Esophagus muscularis mucosa (tissue), 4 donors: ENCODE measurements around the gene SERPINA10. TPM values are rescaled to one million over a fixed set of nuclear protein-coding genes. Genes with fewer than 3 reads are reported as not detected.
A peak's percentile ranks its signal among the peaks of the same experiment; 100 is the strongest.

ENCODE experiments used
- DNase-seq: peaks from one replicate; pipeline ENCODE4 v3.0.0-alpha.2; 2017; ENCODE audit errors: extremely low spot score
- H3K27ac ChIP-seq, 4 donors: fragments of 200-600 bp; sonication (generic); replicated peaks in 1 of 4; 1 replicate in 3 of 4; 2 replicates in 1 of 4; pipeline ENCODE4 v1.5.1; 2016 to 2019; ENCODE audit warnings: mild to moderate bottlenecking in 1 of 4
- H3K27me3 ChIP-seq, 4 donors: fragments of 200-600 bp; sonication (generic); one replicate each; pipeline versions ENCODE4 v1.5.1 to v1.6.0; 2016 to 2019
- H3K36me3 ChIP-seq, 4 donors: fragments of 200-600 bp; sonication (generic); one replicate each; pipeline ENCODE4 v1.5.1; 2016 to 2019
- H3K4me1 ChIP-seq, 4 donors: fragments of 200-600 bp; sonication (generic); one replicate each; pipeline ENCODE4 v1.5.1; 2016 to 2019
- H3K4me3 ChIP-seq, 4 donors: fragments of 200-600 bp; sonication (generic); 1 replicate in 2 of 4; 2 replicates in 2 of 4; pipeline ENCODE4 v1.5.1; 2016 to 2019; ENCODE audit warnings: mild to moderate bottlenecking in 4 of 4, moderate library complexity in 1 of 4
- H3K9me3 ChIP-seq, 4 donors: fragments of 200-600 bp; sonication (generic); 1 replicate in 3 of 4; 2 replicates in 1 of 4; pipeline ENCODE4 v1.5.1; 2016 to 2019
- EP300 ChIP-seq: sonication (generic); formaldehyde crosslinking; IDR thresholded peaks from one replicate; pipeline ENCODE4 v1.6.1; 2017; ENCODE audit warnings: antibody characterized with exemption
- POLR2A ChIP-seq: fragments of 450-650 bp; IDR thresholded peaks from one replicate; pipeline ENCODE4 v1.6.1; 2017; ENCODE audit warnings: antibody characterized with exemption, moderate library complexity, mild to moderate bottlenecking, low read depth
- POLR2AphosphoS5 ChIP-seq, 2 donors: sonication (generic); formaldehyde crosslinking; IDR thresholded peaks; one replicate each; pipeline ENCODE4 v1.6.1; 2017; ENCODE audit warnings: antibody characterized with exemption in 2 of 2
- WGBS: methylation state at CpG from one replicate; pipeline ENCODE4 v1.1.5; 2018; 5-methylcytosine and 5-hydroxymethylcytosine counted together
- intact Hi-C: fragments of 100-400 bp; cut with DNase I; formaldehyde crosslinking; loops from one replicate; pipeline ENCODE4 v1.15.1; 2023
- total RNA-seq, 4 donors: library from RNA; depleted of rRNA; stranded (reverse); fragments of >200 nt; gene quantifications; one replicate each; pipeline versions ENCODE4 v1.1.0 to v1.2.1, GENCODE V29; 2016
- TF ChIP-seq, protein P1 (sequence below), 3 experiments: fragments of 200-600 bp in 2 of 3; fragments of 450-650 bp in 1 of 3; sonication (generic) in 2 of 3; IDR thresholded peaks; one replicate each; pipeline ENCODE4 v1.5.1; 2017 to 2019; ENCODE audit warnings: antibody characterized with exemption in 3 of 3, mild to moderate bottlenecking in 2 of 3, moderate library complexity in 1 of 3

The SERPINA10 gene
- total RNA-seq, 4 donors from 2014 or later: not detected

GRCh38 chr14:94338023-94338422 lies 45.0 kb upstream of the SERPINA10 start:
- Histone ChIP-seq H3K27me3 (no peaks in the 10 kb centered on the region), H3K4me3 (no peak overlapping the region), H3K9me3 (no peaks in the 10 kb centered on the region), H3K36me3 (no peaks in the 10 kb centered on the region), H3K4me1 (peaks cover 11 to 17% (median 16%) of the 10 kb centered on the region in 4 donors), H3K27ac (no peak overlapping the region)
- 79% methylated on average over 2 of the region's 2 CpGs for WGBS
- TF ChIP-seq EP300 (no peak), POLR2AphosphoS5 (IDR thresholded peaks at IDR 0.05) (no peak), POLR2A (no peak)
- TF ChIP-seq, protein P1, sequence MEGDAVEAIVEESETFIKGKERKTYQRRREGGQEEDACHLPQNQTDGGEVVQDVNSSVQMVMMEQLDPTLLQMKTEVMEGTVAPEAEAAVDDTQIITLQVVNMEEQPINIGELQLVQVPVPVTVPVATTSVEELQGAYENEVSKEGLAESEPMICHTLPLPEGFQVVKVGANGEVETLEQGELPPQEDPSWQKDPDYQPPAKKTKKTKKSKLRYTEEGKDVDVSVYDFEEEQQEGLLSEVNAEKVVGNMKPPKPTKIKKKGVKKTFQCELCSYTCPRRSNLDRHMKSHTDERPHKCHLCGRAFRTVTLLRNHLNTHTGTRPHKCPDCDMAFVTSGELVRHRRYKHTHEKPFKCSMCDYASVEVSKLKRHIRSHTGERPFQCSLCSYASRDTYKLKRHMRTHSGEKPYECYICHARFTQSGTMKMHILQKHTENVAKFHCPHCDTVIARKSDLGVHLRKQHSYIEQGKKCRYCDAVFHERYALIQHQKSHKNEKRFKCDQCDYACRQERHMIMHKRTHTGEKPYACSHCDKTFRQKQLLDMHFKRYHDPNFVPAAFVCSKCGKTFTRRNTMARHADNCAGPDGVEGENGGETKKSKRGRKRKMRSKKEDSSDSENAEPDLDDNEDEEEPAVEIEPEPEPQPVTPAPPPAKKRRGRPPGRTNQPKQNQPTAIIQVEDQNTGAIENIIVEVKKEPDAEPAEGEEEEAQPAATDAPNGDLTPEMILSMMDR (IDR thresholded peaks at IDR 0.05): no peak
- DNase-seq: no peak
- intact Hi-C loops: no loop called here

DNA sequence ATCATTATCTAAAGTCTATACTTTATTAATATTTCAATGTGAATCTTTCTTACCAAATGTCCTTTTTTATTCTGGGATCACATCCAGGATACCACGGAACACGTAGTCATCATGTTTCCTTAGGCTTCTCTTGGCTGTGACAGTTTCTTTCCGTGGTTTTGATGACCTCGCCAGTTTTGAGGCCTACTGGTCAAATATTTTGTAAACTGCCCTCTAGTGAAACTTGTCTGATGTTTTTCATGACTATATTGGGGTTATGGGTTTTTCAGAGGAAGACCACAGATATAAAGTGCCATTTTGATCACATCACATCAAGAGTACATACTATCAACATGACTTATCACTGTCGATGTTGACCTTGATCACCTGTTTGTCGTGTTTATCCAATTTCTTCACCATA lies 44.2 kb upstream of the SERPINA10 start:
- WGBS: 75% methylated on average over 6 of the region's 6 CpGs
- TF ChIP-seq, protein P1 (IDR thresholded peaks at IDR 0.05): no peak
- TF ChIP-seq POLR2AphosphoS5 (IDR thresholded peaks at IDR 0.05) (no peak), EP300 (no peak), POLR2A (no peak)
- H3K9me3 ChIP-seq: no peaks in the 10 kb centered on the region

DNA sequence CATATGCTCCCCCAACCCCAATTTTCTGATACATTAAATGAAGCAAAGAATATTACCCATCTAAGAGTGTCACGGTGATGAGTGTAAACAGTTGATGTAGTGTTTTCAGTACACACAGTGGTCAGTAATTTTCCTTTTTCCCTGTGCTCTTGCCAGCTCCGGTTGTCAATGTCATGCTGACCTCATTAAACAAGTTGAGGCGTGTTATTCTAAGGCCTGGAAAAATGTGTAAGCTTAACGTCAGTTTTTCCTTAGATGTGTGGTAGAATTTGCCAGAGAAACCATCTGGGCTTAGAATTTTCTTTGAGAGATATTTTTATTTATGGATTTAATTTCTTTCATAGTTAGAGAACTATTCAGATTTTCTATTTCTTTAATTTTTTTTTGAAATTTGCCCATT lies 41.8 kb upstream of the SERPINA10 start:
- Histone ChIP-seq H3K36me3 (no peaks in the 10 kb centered on the region), H3K27me3 (no peaks in the 10 kb centered on the region), H3K4me1 (no peaks in the 10 kb centered on the region), H3K9me3 (no peaks in the 10 kb centered on the region), H3K4me3 (no peak overlapping the region), H3K27ac (no peak overlapping the region)
- intact Hi-C loops: no loop called here
- no peak for DNase-seq
- 34% methylated on average over 4 of the region's 4 CpGs for WGBS
- TF ChIP-seq, protein P1 (IDR thresholded peaks at IDR 0.05): no peak
- TF ChIP-seq POLR2A (no peak), POLR2AphosphoS5 (IDR thresholded peaks at IDR 0.05) (no peak), EP300 (no peak)

More for the DNA sequence above, 44.2 kb upstream of the SERPINA10 start:
- DNase-seq: no peak
- no peak overlapping the region for H3K27ac ChIP-seq
- no peaks in the 10 kb centered on the region for H3K36me3 ChIP-seq
- intact Hi-C loops: no loop called here
- H3K27me3 ChIP-seq: no peaks in the 10 kb centered on the region
- peaks cover 6 to 9% (median 9%) of the 10 kb centered on the region in 4 donors for H3K4me1 ChIP-seq
- no peak overlapping the region for H3K4me3 ChIP-seq

DNA sequence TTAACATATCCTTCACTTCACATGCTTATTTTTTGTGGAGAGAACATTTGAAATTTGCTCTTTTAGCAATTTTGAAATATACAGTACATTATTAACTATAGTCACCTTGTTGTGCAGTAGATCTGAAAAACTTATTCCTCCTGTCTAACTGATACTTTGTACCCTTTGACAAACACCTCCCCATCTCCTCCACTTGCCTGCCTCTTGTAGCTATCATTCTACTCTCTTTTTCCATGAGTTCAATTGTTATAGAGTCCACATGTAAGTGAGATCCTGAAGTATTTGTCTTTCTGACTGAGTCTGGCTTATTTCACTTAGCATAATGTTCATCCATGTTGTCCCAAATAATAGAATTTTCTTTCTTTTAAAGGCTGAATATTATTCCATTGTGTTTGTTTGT lies 39.5 kb upstream of the SERPINA10 start:
- Histone ChIP-seq H3K36me3 (no peaks in the 10 kb centered on the region), H3K27ac (no peak overlapping the region), H3K4me1 (no peaks in the 10 kb centered on the region), H3K27me3 (no peaks in the 10 kb centered on the region), H3K4me3 (no peak overlapping the region), H3K9me3 (no peaks in the 10 kb centered on the region)
- TF ChIP-seq, protein P1 (IDR thresholded peaks at IDR 0.05): no peak
- TF ChIP-seq POLR2AphosphoS5 (IDR thresholded peaks at IDR 0.05) (no peak), POLR2A (no peak), EP300 (no peak)
- no peak for DNase-seq
- intact Hi-C loops: no loop called here

DNA sequence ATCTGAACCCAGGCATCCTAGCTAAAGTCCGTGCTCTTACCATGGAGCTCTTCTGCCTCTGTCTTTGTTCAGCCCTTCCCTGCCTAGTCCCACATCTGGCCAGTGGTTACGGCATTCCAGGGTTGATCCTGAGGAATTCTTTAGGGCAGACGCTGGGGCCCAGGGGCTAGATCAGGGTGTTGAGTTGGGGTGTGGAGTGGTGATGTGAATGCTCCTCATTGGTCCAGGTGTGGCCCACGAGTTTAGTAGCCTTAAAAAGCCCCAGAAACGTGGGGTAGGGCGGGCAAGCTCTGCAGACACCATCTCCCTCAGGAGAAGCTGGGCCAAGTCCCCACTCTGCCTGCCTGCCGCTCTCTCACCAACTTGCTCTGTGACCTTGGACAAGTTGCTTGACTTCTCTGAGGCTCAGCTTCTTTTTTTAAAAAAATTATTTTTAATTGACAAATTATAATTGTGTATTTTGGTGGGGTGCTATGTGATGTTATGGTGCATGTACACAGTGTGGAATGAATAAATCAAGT lies 39.1 kb upstream of the SERPINA10 start:
- Histone ChIP-seq H3K4me1 (no peaks in the 10 kb centered on the region), H3K36me3 (no peaks in the 10 kb centered on the region), H3K9me3 (no peaks in the 10 kb centered on the region), H3K27ac (no peak overlapping the region), H3K4me3 (no peak overlapping the region), H3K27me3 (no peaks in the 10 kb centered on the region)
- intact Hi-C loops: no loop called here
- TF ChIP-seq EP300: no peak
- TF ChIP-seq POLR2A: no peak
- no peak for TF ChIP-seq POLR2AphosphoS5 (IDR thresholded peaks at IDR 0.05)
- TF ChIP-seq, protein P1 (IDR thresholded peaks at IDR 0.05): no peak
- DNase-seq: peak; percentile 86
- 77% methylated on average over 7 of the region's 7 CpGs for WGBS
